ENCODE results near the gene RET. TPM values are rescaled to one million over a fixed set of nuclear protein-coding genes. Genes with fewer than 3 reads are reported as not detected.
"Not testable (repeated sequence)": the region's sequence is repeated elsewhere in the genome, so short reads cannot be mapped to it uniquely, and the experiment has no call there.

The RET gene
- total RNA-seq, 1 donor from 2014 or later = 8.4 TPM

- no peak for DNase-seq
- ATAC-seq = no peak
- intact Hi-C loops (cut with micrococcal nuclease) = loop anchor here (10.0 kb wide), 1 partner anchor 219 kb away; no protein-coding TSS in a partner anchor
These were observed 17.2 kb downstream of the RET start for GRCh38 chr10:43094085-43094484.

DNA sequence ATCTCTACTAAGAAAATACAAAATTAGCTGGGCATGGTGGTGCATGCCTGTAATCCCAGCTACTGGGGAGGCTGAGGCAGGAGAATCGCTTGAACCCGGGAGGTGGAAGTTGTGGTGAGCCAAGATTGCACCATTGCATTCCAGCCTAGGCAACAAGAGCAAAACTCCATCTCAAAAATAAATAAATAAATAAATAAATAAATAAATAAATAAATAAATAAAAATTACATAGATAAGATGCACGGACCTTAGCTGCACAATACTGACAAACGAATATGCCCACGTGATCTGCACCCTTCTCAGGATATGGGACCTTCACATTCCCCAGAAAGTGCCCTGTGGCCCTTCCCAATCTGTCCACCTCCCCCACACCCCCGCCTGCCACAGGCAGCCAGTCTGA is 22.5 kb downstream of the RET start:
- DNase-seq, ATAC-seq: not testable (repeated sequence)
- intact Hi-C loops (cut with micrococcal nuclease) = loop anchor here (10.0 kb wide), 1 partner anchor 225 kb away; no protein-coding TSS in a partner anchor

DNA sequence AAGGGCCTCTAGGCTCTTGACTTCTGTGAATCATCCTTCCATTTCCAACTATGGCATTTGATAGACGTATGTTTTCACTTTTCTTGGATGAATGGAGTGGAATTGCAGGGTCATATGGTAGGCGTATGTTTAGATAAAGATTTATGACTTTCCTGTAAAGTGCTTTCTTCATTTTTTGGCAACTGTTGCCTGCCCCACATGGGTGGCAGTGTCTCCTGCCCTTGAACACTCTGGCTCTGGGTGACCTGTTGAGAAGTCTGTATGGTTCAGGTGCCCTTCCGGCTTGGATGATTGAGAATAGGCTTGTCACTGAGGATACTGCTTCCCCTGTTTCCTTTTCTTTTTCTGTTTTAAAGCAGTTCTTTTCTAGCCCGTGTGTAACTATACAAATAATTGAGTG is 23.1 kb downstream of the RET start:
- intact Hi-C loops (cut with micrococcal nuclease) = loop anchor here (10.0 kb wide), 1 partner anchor 225 kb away; no protein-coding TSS in a partner anchor
- ATAC-seq = no peak
- no peak for DNase-seq

GRCh38 chr10:43100366-43100765 is 23.5 kb downstream of the RET start:
- ATAC-seq (no peak), DNase-seq (no peak)
- intact Hi-C loops (cut with micrococcal nuclease) = no loop called here

GRCh38 chr10:43102063-43102828 is 25.4 kb downstream of the RET start:
- no peak for ATAC-seq
- intact Hi-C loops (cut with micrococcal nuclease) = no loop called here
- no peak for DNase-seq

- intact Hi-C loops (cut with micrococcal nuclease) = no loop called here
These were observed 28.5 kb downstream of the RET start for GRCh38 chr10:43105102-43105955.

DNA sequence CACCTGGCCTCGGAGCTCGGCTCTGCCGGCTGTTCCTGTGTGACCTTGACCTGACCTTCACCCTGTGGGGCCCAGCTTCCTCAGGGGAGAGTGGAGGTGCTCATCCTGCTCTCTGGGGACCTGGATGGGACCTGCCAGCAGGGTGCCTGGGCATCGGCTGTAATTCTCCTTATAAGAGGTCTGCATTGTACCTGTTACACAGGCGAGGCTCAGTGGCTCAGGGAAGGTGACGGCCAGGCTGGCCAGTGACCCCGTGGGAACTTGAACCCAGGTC is 29.0 kb downstream of the RET start:
- ATAC-seq = no peak
- intact Hi-C loops (cut with micrococcal nuclease) = no loop called here

More at GRCh38 chr10:43105102-43105955, 28.5 kb downstream of the RET start:
- DNase-seq = peak; percentile 88
- ATAC-seq = peak; percentile 97

DNA sequence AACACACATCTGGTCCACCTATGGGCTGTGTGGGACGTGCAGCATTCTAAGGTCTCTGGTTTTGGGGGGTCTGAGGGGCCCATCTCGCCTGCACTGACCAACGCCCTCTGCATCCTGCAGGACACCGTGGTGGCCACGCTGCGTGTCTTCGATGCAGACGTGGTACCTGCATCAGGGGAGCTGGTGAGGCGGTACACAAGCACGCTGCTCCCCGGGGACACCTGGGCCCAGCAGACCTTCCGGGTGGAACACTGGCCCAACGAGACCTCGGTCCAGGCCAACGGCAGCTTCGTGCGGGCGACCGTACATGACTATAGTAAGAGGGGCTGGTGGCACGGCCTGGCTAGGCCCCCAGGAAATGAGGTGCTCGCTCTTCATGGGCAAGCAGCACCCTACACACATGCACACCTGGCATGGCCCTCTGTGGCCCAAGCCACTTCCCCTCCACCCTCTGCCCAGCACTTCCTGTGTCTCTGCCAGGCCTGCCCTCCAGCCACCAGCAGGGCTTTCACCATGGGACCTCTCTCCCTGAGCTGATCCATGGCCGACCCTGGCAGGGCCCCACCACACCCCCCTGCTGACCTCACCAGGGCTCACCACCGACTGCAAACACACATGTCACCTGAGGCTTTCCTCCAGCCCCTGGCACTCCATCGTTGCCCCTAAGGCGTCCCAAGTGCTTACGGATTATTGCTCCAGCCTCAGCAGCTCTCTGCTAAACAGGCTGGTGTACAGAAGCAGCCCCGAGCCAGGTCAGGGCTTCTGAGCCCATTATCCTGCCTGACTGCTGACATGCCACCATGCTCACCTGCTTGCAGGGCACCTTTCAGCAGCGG is 29.6 kb downstream of the RET start:
- no peak for ATAC-seq
- intact Hi-C loops (cut with micrococcal nuclease) = no loop called here
- no peak for DNase-seq

More for the DNA sequence above, 29.0 kb downstream of the RET start:
- no peak for DNase-seq

DNA sequence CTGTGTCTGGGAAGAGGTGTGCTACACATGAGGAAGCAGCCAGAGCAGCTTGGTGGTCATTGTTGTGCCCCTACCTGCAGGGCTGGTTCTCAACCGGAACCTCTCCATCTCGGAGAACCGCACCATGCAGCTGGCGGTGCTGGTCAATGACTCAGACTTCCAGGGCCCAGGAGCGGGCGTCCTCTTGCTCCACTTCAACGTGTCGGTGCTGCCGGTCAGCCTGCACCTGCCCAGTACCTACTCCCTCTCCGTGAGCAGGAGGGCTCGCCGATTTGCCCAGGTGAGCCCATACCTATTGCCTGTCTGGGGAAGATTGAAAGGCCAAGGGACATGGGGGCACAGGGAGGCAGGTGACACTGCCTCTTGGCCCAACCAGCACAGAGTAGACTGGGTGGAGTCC is 32.1 kb downstream of the RET start:
- DNase-seq = no peak
- intact Hi-C loops (cut with micrococcal nuclease) = no loop called here
- ATAC-seq = no peak

DNA sequence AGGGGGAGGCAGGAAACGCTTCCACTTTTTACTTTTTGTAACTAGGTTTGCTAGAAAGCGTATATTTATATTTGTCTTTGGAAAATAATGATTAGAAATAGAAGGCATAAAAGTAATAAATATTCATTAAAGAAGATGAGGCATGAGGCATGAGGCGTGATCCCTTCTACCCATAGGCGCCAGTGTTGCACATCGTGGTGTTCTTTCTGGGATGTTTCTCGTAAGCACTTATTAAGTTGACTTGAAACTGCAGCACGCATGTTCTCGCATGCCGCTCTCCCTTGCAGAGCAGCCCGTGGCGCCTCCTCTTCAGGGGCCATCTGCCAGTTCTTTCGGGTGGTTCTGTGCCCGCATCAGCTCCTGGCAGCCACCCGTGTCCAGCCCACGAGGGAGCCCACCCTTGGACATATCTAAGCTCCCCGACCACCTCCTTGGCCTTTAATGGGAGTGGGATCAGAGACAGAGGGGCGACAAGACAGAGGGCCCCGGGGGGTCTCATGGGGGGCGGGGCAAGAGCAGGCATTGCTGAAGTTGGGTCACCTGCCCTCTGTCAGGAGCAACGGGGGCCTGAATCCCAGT is 32.9 kb downstream of the RET start:
- DNase-seq (no peak), ATAC-seq (no peak)
- intact Hi-C loops (cut with micrococcal nuclease) = no loop called here

- DNase-seq (peak; percentile 67), ATAC-seq (peak; percentile 18)
- intact Hi-C loops (cut with micrococcal nuclease) = no loop called here
These were observed 33.6 kb downstream of the RET start for GRCh38 chr10:43110338-43111071.

- DNase-seq = no peak
- ATAC-seq = no peak
- intact Hi-C loops (cut with micrococcal nuclease) = no loop called here
These were observed 34.2 kb downstream of the RET start for GRCh38 chr10:43111101-43111500.

- intact Hi-C loops (cut with micrococcal nuclease) = no loop called here
- ATAC-seq (no peak), DNase-seq (no peak)
These were observed 35.2 kb downstream of the RET start for GRCh38 chr10:43111921-43112607.

DNA sequence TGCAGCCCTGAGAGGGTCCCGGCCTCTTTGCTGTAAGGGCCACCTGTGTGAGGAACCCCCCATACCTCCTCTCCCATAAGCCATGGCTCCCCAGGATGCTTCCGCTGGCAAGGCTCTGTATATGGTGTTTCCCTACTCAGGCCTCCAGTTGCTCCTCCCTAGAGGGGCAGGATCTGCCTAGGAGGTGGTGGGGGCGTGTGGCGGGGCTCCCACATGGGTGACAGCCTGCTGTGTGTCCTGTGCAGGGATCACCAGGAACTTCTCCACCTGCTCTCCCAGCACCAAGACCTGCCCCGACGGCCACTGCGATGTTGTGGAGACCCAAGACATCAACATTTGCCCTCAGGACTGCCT is 35.7 kb downstream of the RET start:
- DNase-seq (no peak), ATAC-seq (no peak)
- intact Hi-C loops (cut with micrococcal nuclease) = no loop called here

DNA sequence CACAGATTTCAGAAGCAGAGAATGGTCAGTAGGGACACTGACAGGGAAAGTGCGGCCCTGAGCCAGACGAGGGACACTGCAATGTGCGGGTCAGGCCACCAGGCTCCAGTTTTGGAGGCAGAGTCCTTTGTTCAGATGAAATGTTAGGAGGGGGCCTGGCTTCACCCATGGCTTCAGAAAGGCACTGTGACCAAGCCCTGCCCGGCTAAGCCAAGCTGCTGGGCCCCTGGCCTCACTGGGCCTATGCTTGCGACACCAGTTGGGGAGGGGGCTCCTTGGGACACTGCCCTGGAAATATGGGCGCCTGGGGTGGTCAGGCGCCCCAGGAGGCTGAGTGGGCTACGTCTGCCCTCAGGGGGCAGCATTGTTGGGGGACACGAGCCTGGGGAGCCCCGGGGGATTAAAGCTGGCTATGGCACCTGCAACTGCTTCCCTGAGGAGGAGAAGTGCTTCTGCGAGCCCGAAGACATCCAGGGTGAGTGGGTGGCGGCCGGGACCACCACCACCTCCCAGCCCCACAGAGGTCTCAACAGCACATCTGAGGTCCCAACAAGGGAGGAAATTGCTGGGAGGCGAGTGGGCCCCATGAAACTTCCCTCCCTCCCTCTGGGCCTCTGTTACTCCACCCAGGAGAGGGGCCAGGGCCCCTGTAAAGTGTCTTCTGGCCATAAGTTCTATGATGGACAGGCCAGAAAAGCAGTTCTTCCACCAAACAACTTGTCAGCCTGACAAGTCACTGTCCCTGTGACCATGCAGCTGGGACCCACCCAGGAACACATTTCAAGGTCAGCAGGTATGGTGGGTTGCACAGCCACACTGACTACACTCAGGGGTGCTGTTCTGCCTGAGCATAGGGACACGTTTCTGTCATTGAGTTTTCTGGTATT is 36.6 kb downstream of the RET start:
- ATAC-seq = no peak
- no peak for DNase-seq
- intact Hi-C loops (cut with micrococcal nuclease) = no loop called here

DNA sequence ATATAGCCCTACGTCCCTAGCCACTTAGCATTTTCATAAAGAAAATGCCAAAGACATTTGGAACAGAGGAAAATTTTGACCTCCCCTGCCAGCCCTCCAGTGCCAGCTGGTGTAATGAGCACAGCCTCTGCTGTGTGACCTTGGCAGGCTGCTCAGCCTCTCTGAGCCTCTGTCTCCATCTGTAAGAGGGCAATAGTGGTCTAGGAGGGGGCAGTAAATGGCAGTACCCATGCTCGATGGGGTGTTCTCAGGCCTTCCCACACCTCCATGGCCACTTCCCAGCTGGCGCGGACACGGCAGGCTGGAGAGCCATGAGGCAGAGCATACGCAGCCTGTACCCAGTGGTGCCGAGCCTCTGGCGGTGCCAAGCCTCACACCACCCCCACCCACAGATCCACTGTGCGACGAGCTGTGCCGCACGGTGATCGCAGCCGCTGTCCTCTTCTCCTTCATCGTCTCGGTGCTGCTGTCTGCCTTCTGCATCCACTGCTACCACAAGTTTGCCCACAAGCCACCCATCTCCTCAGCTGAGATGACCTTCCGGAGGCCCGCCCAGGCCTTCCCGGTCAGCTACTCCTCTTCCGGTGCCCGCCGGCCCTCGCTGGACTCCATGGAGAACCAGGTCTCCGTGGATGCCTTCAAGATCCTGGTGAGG is 37.3 kb downstream of the RET start:
- intact Hi-C loops (cut with micrococcal nuclease) = no loop called here
- no peak for DNase-seq
- no peak for ATAC-seq

All from left ventricle myocardium superior (tissue), 1 donor.